GM23338 (cell line): ENCODE results near the gene SRGAP1.

Experiments used
- CREB1 ChIP-seq: fragments of 250-450 bp; sonication (Bioruptor Pico); IDR thresholded peaks from 2 replicates; pipeline ENCODE4 v1.5.0; 2020; ENCODE audit warnings: low read depth, mild to moderate bottlenecking, moderate library complexity
- CTCF ChIP-seq, 2 experiments: fragments of 200-600 bp in 1 of 2; sonication (generic) in 1 of 2; conservative IDR thresholded peaks; 2 replicates each; pipeline versions ENCODE4 v1.5.1 to v1.6.1; 2016 to 2017; ENCODE audit warnings: antibody characterized with exemption in 2 of 2, low read depth in 2 of 2, mild to moderate bottlenecking in 2 of 2, moderate library complexity in 1 of 2
- EZH2 ChIP-seq: fragments of 200-600 bp; sonication (generic); IDR thresholded peaks from one replicate; pipeline ENCODE4 v1.8.0; 2017; ENCODE audit warnings: antibody characterized with exemption, mild to moderate bottlenecking, low read depth; ENCODE audit not compliant: unreplicated experiment
- EZH2phosphoT487 ChIP-seq: fragments of 200-600 bp; sonication (generic); IDR thresholded peaks from one replicate; pipeline ENCODE4 v1.8.1; 2018; ENCODE audit warnings: antibody characterized with exemption; ENCODE audit not compliant: unreplicated experiment
- POLR2AphosphoS5 ChIP-seq: IDR thresholded peaks from 2 replicates; pipeline ENCODE4 v1.6.1; 2016; ENCODE audit warnings: antibody characterized with exemption, low read depth
- STAT1 ChIP-seq: IDR thresholded peaks from one replicate; pipeline ENCODE4 v1.6.1; 2016; ENCODE audit warnings: antibody characterized with exemption; ENCODE audit not compliant: unreplicated experiment
- ZNF114 ChIP-seq: fragments of 250-450 bp; sonication (Bioruptor Pico); IDR thresholded peaks from 2 replicates; pipeline ENCODE4 v1.5.0; 2020; ENCODE audit warnings: mild to moderate bottlenecking, moderate library complexity
- ZNF331 ChIP-seq: fragments of 250-450 bp; sonication (Bioruptor Pico); IDR thresholded peaks from 2 replicates; pipeline ENCODE4 v1.5.0; 2020; ENCODE audit warnings: low read depth, mild to moderate bottlenecking, moderate library complexity
- TF ChIP-seq, protein P1 (sequence below): IDR thresholded peaks from one replicate; pipeline ENCODE4 v1.6.1; 2018; ENCODE audit warnings: antibody characterized with exemption; ENCODE audit not compliant: unreplicated experiment
- TF ChIP-seq, protein P2 (sequence below): IDR thresholded peaks from 2 replicates; pipeline ENCODE4 v1.6.1; 2016; ENCODE audit warnings: antibody characterized with exemption

DNA sequence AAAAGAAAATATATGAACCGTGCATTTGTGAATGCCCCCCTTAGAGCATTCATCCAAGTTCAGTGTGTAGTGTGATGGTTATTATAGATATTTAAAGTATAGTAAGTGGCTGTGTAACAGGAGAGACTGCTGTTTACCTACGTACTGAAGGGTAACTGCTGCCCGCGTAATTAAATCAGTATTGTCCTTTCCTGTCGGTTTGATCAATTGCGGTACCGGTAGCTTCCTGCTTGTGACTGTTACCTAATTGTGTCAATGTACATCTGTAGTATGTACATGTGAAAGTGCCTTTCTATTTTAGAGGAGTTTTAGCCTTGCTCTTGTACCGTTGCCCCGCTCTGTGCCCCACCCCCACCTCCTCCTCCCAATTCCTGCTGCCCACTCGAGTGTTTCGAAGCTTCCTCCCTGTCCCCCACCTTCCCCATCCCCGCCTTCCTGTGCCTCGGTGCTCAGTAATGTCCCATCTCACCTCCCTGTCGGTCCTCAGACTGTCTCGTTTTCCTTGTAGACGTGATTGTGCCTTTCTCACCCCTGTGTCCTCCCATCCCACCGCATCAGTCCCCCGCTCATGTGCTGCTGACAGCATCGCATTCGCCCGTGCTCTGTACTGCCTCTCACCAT, 302.6 kb downstream of the SRGAP1 start:
- TF ChIP-seq EZH2 (no peak), CTCF (conservative IDR thresholded peaks at IDR 0.05; ENCODE audit: low read depth in 2 of 2) (no peak), EZH2phosphoT487 (no peak), CREB1 (CRISPR knock-in tag) (no peak), POLR2AphosphoS5 (no peak), ZNF114 (CRISPR knock-in tag) (no peak), ZNF331 (CRISPR knock-in tag) (no peak), STAT1 (no peak)
- TF ChIP-seq, protein P1, sequence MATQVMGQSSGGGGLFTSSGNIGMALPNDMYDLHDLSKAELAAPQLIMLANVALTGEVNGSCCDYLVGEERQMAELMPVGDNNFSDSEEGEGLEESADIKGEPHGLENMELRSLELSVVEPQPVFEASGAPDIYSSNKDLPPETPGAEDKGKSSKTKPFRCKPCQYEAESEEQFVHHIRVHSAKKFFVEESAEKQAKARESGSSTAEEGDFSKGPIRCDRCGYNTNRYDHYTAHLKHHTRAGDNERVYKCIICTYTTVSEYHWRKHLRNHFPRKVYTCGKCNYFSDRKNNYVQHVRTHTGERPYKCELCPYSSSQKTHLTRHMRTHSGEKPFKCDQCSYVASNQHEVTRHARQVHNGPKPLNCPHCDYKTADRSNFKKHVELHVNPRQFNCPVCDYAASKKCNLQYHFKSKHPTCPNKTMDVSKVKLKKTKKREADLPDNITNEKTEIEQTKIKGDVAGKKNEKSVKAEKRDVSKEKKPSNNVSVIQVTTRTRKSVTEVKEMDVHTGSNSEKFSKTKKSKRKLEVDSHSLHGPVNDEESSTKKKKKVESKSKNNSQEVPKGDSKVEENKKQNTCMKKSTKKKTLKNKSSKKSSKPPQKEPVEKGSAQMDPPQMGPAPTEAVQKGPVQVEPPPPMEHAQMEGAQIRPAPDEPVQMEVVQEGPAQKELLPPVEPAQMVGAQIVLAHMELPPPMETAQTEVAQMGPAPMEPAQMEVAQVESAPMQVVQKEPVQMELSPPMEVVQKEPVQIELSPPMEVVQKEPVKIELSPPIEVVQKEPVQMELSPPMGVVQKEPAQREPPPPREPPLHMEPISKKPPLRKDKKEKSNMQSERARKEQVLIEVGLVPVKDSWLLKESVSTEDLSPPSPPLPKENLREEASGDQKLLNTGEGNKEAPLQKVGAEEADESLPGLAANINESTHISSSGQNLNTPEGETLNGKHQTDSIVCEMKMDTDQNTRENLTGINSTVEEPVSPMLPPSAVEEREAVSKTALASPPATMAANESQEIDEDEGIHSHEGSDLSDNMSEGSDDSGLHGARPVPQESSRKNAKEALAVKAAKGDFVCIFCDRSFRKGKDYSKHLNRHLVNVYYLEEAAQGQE, result no peak
- TF ChIP-seq, protein P2, sequence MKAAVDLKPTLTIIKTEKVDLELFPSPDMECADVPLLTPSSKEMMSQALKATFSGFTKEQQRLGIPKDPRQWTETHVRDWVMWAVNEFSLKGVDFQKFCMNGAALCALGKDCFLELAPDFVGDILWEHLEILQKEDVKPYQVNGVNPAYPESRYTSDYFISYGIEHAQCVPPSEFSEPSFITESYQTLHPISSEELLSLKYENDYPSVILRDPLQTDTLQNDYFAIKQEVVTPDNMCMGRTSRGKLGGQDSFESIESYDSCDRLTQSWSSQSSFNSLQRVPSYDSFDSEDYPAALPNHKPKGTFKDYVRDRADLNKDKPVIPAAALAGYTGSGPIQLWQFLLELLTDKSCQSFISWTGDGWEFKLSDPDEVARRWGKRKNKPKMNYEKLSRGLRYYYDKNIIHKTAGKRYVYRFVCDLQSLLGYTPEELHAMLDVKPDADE, result no peak
